Measurements from ENCODE around the gene LHPP.

The LHPP gene

DNA sequence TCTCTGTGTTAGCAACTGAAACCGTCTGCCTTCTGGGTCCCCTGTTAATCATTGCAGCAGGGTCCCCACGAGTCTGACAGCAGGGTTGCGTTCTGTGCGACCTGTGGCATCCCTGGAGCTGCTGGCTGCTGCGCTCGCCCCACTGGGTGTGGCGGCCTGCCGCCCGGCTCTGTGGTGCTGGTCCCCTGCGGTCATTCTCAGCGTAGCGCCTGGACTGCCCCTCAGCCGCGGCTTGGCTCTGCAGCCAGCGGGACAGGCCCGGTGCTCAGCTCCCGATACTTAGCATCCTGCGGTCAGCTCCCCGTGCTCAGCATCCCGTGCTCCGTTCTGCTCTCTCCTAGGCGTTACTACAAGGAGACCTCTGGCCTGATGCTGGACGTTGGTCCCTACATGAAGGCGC, 35.0 kb downstream of the LHPP start:
- DNase-seq (ENCODE audit: low read depth), result no peak

DNA sequence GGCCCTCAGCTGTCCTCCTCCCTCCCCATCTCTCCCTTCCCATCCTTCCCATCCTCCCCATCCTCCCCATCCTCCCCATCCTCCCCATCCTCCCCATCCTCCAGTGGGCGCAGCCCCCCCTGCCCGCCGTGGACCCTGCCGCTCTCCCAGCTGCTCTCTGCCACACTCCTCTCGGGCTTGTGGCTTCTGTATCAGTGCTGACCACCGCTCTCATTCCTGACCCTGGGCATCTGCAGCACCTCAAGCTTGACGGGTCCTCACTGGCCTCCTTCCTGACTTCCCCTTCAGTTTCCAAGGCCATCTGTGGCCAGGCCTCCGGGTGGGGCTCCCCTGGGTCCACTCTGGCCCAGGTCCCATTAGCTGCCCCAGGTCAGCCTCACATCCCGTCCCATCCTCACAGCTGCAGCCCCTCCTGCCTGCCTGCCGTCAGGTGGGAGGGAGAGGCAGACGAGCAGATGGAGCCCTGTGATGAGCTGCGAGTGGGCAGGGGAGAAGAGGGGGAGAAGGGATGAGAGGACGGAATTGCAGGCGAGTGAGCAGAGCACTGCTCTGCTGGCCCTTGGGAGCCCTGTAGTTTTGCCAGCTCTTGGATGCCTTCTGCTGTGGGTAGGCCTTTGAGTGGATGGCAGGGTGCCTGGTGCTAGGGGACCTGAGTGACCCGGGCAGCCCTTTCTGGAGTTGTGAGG, 35.7 kb downstream of the LHPP start:
- DNase-seq (ENCODE audit: low read depth), result no peak

DNA sequence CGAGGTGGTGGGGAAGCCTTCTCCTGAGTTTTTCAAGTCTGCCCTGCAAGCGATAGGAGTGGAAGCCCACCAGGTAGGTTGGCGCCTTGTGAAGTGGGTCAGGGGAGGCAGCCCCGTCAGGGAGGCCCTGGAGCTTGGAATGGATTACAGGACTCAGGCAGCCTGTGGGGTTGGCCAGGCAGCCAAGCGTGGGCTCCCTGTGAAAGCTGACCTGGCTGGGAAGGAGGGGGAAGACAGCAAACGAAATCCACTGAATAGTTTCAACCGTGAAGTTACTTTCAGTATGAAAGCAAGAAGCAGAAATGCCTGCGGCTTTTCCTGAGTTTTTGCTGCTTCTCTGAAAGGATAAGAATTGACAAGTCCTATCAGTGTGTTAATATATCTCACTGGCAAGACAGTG, 36.4 kb downstream of the LHPP start:
- no peak for DNase-seq (ENCODE audit: low read depth)

DNA sequence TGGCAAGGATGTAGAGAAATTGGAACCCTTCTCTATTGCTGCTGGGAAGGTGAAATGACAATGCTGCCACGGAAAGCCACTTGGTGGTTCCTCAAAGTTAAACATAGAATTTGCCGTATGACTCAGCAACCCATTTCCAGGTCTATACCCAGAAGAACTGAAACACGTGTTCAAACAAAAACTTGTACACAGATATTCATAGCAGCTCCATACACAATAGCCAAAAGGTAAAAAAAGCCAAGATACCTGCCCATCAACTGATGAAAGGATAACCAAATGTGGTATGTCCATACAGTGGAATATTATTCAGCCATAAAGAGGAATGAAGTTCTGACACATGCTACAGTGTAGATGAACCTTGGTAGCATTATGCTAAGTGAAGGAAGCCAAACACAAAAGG, 39.1 kb downstream of the LHPP start:
- no peak for DNase-seq (ENCODE audit: low read depth)

DNA sequence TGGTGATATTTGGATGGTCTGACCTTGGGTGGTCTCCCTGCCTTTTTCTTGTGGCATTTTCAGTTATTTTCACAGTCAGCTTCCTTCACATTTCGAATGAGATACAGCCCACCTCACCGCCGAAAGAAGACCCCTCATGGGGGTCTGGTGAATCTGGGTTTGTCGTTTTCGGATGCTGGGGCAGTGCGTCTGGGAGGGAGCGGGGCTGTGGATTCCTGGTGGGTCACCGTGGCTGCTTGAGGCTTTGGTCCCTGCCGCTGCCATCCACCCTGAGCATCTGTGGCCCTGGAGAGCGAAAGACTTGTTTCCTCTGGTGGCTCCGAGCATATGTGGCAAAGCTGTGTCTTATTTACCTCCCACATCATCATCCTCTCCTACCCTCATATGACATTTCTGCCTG, 43.1 kb downstream of the LHPP start:
- no peak for DNase-seq (ENCODE audit: low read depth)

DNA sequence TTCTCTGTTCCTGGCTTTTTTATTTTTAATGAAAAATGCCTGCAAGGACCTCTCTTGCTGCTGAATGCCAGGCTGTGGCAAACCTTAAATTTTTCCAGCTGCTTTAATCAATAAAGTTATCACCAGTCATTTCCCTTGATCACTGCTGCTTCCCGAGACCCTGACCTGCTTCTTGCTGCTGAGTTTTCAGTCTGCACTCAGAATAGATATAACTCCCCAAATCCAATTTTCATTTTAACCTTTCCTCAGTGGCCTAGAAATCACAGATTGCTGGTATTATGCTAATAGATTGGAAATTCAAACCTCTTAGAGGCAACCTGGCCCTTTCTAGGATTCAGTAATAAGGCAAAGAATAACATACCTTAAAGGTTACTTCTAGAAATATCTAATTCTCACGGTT, 43.7 kb downstream of the LHPP start:
- DNase-seq (ENCODE audit: low read depth), result no peak

DNA sequence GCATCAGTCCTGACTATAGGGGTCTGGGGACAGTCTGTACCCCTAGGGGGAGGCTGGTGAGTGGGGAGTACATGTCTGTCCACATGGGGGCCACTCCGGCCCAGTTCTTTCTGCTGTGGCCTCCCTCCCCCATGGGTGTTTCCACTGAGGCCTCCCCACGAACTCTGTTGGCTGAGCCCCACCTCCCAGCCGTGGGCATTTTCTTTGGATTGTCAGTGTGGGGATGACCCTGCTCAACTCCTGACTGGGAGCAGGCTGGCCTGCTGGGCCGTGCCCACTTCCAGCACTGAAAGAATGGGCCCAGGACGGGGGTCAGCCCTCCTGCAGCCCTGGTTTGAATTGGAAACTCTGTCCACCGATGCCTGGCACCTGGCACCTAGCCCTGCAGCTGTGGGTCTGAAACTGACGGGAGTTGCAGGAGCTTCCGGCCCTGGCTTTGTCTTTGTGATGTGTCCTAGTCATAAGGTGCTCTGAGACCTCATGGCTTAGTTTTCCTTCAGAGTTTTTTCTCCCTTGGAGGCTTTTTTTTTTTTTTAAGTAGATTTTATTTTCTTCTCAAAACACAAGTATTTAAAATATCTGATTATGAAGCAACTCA, 46.5 kb downstream of the LHPP start:
- DNase-seq (ENCODE audit: low read depth), result no peak

DNA sequence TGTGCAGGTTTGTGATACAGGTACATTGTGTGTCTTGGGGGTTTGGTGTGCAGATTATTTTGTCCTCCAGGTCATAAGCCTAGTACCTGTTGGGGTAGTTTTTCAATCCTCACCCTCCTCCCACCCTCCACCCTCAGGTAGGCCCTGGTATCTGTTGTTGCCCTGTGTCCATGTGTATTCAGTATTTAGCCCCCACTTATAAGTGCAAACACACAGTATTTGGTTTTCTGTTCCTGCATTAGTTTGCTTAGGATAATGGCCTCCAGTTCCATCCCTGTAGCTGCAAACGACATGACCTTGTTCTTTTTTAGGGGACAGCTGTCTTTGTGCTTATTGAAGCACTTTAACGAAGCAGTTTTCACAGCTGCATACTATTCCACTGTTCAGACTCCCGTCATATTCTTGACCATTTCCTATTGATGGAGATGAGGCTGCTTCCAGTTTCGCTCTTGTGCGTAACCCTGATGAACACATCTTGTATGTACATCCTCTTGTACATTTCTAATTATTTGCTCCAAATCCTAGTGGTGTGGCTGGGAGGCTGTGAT, 47.4 kb downstream of the LHPP start:
- DNase-seq (ENCODE audit: low read depth), result no peak

DNA sequence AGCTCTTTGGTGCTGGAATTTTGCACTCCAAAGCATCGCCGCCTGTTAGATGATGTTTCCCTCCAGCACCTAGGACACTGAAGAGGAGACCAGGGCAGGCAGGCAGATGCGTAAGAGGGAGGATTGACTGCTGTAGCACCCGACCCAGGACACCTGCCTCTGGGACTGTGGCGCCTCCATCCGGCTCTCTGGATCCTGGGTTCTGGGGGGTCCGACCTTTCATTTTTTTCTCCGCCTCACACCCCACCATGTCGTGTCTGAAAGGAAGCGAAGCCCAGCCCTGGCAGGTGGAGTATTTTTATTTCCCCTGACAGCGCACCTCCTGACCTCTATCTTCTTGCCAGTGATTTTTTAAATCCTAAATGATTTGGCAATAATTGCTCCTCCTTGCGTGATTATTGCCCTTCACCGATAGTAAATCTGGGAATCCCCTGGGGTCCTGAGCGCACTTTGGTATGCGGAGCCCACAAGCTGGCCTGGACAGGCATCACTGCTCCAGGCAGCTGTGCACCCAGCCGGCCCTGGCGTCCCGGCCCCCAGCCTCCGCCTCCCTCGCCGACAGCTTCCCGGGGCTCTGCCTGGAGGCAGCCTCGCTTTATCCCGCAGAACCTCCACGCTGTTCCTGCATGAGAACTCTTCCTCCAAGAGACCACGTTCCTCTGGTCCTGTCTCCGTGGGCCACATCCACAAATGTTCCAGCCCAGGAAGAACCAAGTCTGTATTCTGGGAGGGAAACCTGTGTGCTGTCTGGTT, 48.4 kb downstream of the LHPP start:
- DNase-seq (ENCODE audit: low read depth), result no peak

DNA sequence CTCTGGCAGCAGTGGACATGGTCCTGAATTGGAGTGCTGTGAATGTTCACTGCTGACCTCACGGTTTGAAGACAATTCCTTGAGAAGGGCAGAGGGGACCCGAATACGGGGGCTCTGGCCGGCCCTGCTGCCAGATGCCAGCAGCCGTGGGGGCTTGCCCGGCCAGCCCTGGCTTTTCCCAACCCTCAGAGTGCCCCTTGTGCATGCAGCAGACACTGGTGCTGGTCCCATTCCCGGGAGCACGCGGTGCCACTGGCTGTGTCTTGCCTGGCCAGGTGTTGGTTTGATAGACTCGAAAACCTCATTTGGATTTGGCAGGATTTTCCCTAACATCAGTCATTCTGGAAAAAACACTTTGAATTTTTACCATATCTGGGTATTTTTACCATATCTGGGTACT, 49.1 kb downstream of the LHPP start:
- no peak for DNase-seq (ENCODE audit: low read depth)

DNA sequence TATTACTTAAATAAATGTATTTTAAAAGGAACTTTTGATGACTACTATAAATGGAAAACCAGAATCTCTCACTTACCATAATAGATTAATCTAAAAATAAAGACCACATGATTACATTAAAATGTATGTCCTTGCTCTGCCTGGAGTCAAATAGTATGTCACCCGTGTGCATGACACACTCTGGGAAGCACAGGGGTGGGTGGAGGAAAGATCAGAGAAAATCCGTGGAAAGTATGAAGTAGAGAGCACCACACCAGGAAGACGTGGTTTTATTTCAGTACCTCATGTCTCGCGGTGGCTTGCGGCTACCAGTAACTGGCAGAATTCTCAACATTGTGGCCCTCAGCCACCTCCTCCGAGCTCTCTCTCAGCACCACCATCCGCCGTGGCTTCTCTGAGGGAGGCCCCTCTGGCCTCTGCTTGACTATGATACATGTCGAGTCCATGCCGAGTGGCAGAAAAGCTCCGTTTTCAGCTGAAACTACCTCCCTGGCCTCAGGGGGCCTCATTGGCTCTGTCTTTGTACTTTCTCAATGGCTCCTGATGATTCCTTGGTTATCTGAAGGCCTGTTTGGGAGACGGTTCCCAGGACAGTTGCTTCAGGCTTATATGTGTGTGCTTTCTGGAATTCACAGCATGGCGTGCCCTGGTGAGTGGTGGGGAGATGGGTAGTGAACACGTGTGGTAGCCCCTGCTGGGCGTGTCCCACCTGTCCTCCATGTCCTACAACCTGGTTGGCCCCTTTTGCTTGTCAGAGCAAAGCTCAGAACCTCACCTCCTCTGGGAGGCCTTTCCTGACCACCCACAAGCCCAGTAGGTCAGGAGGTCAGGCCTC, 49.8 kb downstream of the LHPP start:
- DNase-seq (ENCODE audit: low read depth), result no peak

DNA sequence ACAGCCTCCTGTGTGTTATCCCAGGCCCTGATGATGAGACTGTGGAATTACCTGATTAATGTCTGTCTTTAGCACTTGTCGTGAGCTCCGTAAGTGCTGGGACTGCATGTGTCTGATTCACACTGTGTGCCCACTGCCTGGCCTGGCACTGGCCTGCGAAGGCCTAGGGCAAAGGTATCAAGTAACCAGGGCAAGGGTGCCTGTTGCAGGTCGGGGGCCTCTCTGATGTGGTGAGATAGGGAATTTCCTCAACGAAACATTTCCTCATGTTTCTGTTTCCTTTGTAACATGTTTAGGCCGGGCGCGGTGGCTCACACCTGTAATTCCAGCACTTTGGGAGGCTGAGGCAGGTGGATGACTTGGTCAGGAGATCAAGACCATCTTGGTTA, 50.4 kb downstream of the LHPP start:
- no peak for DNase-seq (ENCODE audit: low read depth)

DNA sequence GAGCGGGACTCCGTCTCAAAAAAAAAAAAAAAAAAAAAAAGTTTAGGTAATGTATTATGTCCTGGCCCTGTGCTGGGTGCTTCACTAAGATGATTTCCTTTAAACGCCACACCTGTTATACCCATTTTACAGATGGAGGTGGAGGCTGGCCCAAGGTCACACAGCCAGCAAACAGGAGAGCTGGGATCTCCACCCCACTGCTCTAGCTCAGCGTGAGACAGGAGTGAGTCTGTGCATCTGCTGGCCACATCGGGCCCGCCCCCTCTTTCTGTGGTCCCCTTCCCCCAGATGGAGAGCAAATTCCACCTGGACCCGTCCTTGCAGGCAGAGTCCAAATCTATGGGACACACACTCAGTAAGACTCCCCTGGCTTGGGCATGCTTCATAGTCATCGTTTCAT, 51.0 kb downstream of the LHPP start:
- no peak for DNase-seq (ENCODE audit: low read depth)

DNA sequence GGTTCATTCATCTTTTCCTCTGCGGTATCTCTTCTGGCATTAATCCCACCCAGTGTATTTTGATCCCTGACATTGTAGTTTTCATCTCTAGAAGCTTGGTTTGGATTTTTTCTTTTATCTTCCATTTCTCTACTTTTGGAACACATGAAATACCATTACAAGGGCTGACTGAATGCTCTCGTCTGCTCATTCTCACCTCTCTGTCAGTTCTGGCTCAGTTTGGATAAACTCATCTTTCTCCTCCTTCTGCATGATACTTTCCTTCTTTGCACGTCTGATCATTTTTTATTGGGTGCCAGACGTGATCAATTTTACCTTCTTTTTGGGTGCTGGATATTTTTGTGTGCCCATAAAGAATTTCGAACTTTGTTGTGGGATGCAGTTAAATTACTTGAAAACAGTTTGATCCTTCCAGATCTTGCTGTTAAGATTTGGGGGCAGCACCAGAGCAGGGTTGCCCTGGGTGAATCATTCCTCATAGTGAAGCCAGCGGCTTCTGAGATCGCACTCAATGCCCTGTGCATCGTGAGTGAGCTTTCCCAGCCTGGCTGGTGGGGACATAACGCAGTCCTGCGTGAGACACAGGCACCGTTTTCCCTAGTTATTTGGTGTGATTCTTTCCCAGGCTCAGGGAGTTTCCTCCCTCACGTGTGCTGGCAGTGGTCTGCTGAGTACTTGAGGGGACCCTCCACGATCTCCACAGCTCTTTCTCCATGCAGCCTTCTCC, 53.8 kb downstream of the LHPP start:
- no peak for DNase-seq (ENCODE audit: low read depth)

DNA sequence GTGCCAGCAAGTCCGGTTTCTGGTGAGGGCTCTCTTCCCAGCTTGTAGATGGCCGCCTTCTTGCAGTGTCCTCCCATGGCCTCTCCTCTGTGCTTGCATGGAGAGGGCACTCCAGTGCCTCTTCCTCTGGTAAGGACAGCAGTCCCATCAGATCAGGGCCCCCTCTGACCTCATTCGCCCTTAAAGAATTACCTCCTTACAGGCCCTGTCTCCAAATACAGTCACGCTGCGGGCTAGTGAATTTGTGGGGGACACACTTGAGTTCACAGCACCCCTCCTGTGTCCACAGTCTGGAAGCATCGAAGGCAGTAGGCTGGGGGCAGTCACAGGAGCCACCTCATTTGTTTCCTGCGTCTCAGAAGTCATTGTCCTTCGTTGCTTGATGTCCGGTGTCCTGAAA, 54.6 kb downstream of the LHPP start:
- no peak for DNase-seq (ENCODE audit: low read depth)

DNA sequence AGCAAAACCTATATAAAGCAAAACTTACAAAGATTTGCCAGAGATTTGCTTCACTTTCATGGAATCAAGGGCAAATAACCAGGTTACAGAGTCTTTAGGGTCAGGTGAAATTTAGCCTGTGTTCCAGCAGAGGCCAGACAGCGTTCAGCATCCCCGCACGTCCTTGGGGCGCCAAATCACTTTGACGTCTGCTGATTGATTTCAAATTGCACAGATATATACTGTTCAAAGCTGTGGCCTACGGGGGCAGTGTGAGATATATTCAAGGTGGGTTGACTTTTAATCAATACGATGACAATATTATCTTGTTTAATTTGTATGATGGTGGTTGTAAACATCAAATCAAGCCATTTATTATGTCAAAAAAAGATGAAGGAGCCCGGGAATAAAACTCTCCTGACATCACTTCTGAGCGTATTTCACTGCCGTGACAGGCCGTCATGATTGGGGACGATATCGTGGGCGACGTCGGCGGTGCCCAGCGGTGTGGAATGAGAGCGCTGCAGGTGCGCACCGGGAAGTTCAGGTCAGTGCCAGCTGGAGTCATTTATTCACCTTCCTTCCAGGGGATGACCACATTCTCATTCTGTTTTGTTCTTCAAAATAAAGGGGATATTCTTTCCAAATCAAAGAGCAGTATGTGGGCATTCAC, 55.2 kb downstream of the LHPP start:
- DNase-seq (ENCODE audit: low read depth), result no peak

DNA sequence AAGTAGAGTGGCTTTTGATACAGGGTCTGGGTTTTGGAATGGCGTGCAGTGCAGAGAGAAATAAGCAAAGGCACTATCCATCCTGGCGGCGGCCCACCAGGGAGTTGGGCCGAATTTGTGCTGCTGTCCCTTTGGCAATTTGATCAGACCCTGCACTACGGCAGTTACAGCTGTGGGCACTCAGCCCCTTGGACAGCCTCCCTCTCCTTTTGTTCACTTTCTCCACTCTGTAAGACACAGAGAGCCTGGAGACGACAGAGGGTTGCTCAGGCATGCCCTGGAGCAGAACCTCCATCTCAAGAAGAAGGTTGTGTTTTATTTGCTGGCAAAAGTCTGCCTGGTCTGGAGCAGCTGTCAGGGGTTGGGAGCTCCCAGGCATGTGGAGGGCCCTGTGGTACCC, 55.8 kb downstream of the LHPP start:
- no peak for DNase-seq (ENCODE audit: low read depth)

DNA sequence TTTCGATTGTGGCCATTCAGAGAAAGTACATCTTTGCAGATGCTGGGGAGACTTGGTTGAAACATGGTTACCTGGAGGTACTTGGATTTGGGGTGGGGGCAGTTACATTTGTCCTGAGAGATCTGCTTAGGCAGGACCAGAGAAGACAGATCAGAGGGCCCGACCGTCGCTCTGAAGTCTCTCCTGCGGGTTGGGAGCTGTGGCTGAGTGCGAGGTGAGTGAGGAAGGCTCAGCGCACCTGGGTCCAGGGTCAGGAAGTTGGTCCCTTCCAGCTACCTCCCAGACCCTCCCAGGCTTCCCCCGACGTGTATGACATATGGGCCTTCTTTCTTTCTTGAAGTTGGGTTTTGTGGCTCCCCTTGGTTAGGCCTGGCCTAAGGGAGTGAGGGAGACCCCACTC, 56.3 kb downstream of the LHPP start:
- no peak for DNase-seq (ENCODE audit: low read depth)

DNA sequence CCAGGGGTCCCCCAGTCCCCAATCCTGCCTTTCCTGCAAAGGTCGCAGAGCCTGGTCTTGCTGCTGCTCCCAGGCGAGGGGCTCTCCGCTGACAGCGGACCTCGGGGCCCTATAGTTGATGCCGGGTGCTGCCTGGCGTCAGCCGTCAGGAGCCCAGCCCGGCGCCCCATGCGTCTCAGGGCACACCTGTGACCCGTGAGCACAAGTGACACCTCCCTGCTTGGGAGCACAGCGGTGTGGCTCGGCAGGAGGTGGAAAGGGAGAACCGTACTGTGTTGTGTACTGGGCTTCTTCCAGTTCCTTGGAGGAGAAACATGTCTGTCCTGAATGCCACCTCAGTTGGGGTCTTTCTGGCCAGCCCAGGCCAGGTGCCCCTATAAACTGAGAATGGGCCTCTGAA, 56.7 kb downstream of the LHPP start:
- DNase-seq (ENCODE audit: low read depth), result no peak

DNA sequence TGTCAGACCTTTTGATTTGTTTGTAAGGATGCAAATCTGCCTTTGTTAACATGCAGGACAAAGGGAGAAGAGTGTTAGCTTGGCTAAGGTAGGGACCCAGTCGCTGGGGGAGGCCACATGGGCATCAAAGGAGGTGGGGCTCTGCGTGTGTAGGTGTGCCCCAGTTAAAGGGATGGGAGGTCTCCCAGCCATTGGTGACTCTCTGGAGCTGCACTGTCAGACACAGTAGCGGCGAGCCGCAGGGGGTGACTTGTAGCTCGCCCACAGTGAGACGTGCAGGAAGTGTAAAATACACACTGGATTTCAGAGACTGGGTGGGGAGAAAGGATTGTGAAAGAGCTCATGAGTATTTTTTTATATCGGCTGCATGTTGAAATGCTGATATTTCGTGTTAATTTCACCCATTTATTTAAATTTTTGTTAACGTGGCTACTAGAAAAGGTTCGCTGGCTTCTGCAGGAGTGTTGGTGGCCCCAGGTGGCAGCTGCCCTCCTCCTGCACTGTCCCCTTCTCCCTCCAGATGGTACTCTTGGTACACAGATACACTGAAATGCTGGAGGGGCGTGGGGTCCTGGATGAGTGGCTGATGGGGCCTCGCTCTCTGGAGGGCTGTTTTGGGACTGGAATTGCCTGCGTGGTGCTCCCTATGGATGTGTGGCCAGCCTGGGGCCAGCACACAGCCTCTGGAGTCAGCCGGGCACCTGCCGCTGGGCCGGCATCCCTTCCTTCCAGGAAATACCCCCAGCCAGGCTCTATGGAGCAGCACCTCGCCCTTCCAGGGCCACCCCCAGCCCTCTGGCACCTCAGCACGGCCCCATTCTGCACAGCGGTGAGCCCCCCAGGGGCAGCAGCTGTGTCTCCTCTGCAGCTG, 59.2 kb downstream of the LHPP start:
- DNase-seq (ENCODE audit: low read depth), result peak; percentile 40

All from iris pigment epithelial cell (primary cell).